ENCODE data around the gene C2orf80. TPM values are rescaled to one million over a fixed set of nuclear protein-coding genes. Genes with fewer than 3 reads are reported as not detected.
"Not testable (repeated sequence)": the region's sequence is repeated elsewhere in the genome, so short reads cannot be mapped to it uniquely, and the experiment has no call there.

C2orf80 gene
- total RNA-seq, 6 experiments from 2014 or later = not detected

GRCh38 chr2:208122248-208122647 lies 67.6 kb downstream of the C2orf80 start:
- no peak for DNase-seq
- Mint-ChIP-seq H3K4me3 (no peak overlapping the region), H3K27ac (no peak overlapping the region), H3K36me3 (ENCODE audit: low read depth) (no peaks in the 10 kb centered on the region), H3K9me3 (no peaks in the 10 kb centered on the region), H3K4me1 (ENCODE audit: low read depth) (no peaks in the 10 kb centered on the region), H3K27me3 (ENCODE audit: insufficient read depth) (peaks cover 22% of the 10 kb centered on the region)
- no peak for TF ChIP-seq CTCF (IDR thresholded peaks at IDR 0.05)

GRCh38 chr2:208118918-208119317 lies 70.9 kb downstream of the C2orf80 start:
- Mint-ChIP-seq H3K9me3 (no peaks in the 10 kb centered on the region), H3K4me3 (no peak overlapping the region), H3K27me3 (ENCODE audit: insufficient read depth) (peaks cover 13% of the 10 kb centered on the region), H3K36me3 (ENCODE audit: low read depth) (no peaks in the 10 kb centered on the region), H3K4me1 (ENCODE audit: low read depth) (no peaks in the 10 kb centered on the region), H3K27ac (no peak overlapping the region)
- DNase-seq = no peak
- no peak for TF ChIP-seq CTCF (IDR thresholded peaks at IDR 0.05)

- H3K27ac Mint-ChIP-seq; H3K4me1 Mint-ChIP-seq (ENCODE audit: low read depth); DNase-seq; H3K36me3 Mint-ChIP-seq (ENCODE audit: low read depth); H3K9me3 Mint-ChIP-seq; H3K4me3 Mint-ChIP-seq: not testable (repeated sequence)
- peaks cover 24% of the 10 kb centered on the region for H3K27me3 Mint-ChIP-seq (ENCODE audit: insufficient read depth)
Measured at GRCh38 chr2:208117390-208117789, 72.4 kb downstream of the C2orf80 start.

Other genes with a start within 250 kb of the C2orf80 start
- gene PLEKHM3, start 164.5 kb downstream of the C2orf80 start, total RNA-seq (2021; fragmentation: NEBNext Ultra II Directional; extraction: Animal tissue kit (Norgen Biotek cat#: 25700)) = 1 to 10 TPM; 6.4 to 8.2 (median 7.2) TPM
- not detected for gene CRYGD, start 65.5 kb downstream of the C2orf80 start, total RNA-seq (2021; fragmentation: NEBNext Ultra II Directional; extraction: Animal tissue kit (Norgen Biotek cat#: 25700))
- not detected for gene CRYGC, start 60.2 kb downstream of the C2orf80 start, total RNA-seq (2021; fragmentation: NEBNext Ultra II Directional; extraction: Animal tissue kit (Norgen Biotek cat#: 25700))
- not detected for gene CRYGB, start 43.9 kb downstream of the C2orf80 start, total RNA-seq (2021; fragmentation: NEBNext Ultra II Directional; extraction: Animal tissue kit (Norgen Biotek cat#: 25700))
- gene CRYGA, start 26.4 kb downstream of the C2orf80 start, total RNA-seq (2021; fragmentation: NEBNext Ultra II Directional; extraction: Animal tissue kit (Norgen Biotek cat#: 25700)) = not detected
- gene IDH1, start 65.0 kb upstream of the C2orf80 start, total RNA-seq (2021; fragmentation: NEBNext Ultra II Directional; extraction: Animal tissue kit (Norgen Biotek cat#: 25700)) = 10 to 100 TPM; 42.7 to 61.7 (median 58.4) TPM
- 10 to 100 TPM; 17.2 to 22.0 (median 20.2) TPM for gene PIKFYVE, start 76.2 kb upstream of the C2orf80 start, total RNA-seq (2021; fragmentation: NEBNext Ultra II Directional; extraction: Animal tissue kit (Norgen Biotek cat#: 25700))
- gene PTH2R, start 216.8 kb upstream of the C2orf80 start, total RNA-seq (2021; fragmentation: NEBNext Ultra II Directional; extraction: Animal tissue kit (Norgen Biotek cat#: 25700)) = not detected